HepG2 (cell line): ENCODE data around the gene MCRIP2. TPM values are rescaled to one million over a fixed set of nuclear protein-coding genes. Genes with fewer than 3 reads are reported as not detected.

Experiments
- ADNP ChIP-seq: sonication (generic); formaldehyde crosslinking; IDR thresholded peaks from 2 replicates; pipeline ENCODE4 v1.4.0; 2020; ENCODE audit warnings: missing genetic modification reagents
- AGO2 ChIP-seq: fragments of 200-400 bp; formaldehyde crosslinking; optimal IDR thresholded peaks from 2 replicates; pipeline ENCODE3; 2017; ENCODE audit warnings: mild to moderate bottlenecking, low read depth, low read length, moderate library complexity
- BCLAF1 ChIP-seq: fragments of 450-650 bp; IDR thresholded peaks from 2 replicates; pipeline ENCODE4 v1.6.1; 2017; ENCODE audit warnings: mild to moderate bottlenecking
- CAMTA2 ChIP-seq: sonication (generic); formaldehyde crosslinking; IDR thresholded peaks from 2 replicates; pipeline ENCODE4 v1.4.0; 2020; ENCODE audit warnings: mild to moderate bottlenecking, missing genetic modification reagents, borderline replicate concordance
- GATAD2A ChIP-seq: IDR thresholded peaks from 2 replicates; pipeline ENCODE4 v1.6.1; 2016
- KLF12 ChIP-seq: sonication (generic); formaldehyde crosslinking; IDR thresholded peaks from 2 replicates; pipeline ENCODE4 v1.4.0; 2020; ENCODE audit warnings: missing genetic modification reagents, borderline replicate concordance
- ZNF282 ChIP-seq: fragments of 450-650 bp; IDR thresholded peaks from 2 replicates; pipeline ENCODE4 v1.6.1; 2018; ENCODE audit not compliant: partially characterized antibody
- ZNF563 ChIP-seq: sonication (generic); formaldehyde crosslinking; IDR thresholded peaks from 2 replicates; pipeline ENCODE4 v1.8.0; 2022; ENCODE audit warnings: mild to moderate bottlenecking, moderate library complexity, missing genetic modification reagents
- polyA plus RNA-seq, 8 experiments: library from polyadenylated mRNA; depleted of rRNA in 3 of 8; stranded (reverse) in 7 of 8; unstranded in 1 of 8; fragments of >200 nt; fragmentation: Illumina TruSeq in 4 of 8; extraction: Trizol in 4 of 8; gene quantifications; 2 replicates each; pipeline versions ENCODE4 v1.2.1 to v1.2.3, GENCODE V29; 2011 to 2016; ENCODE audit warnings: low read depth in 4 of 8, missing spikeins in 1 of 8, mixed read lengths in 1 of 8; ENCODE audit not compliant: insufficient read depth in 1 of 8
- total RNA-seq, 5 experiments: library from RNA; depleted of rRNA; stranded (reverse); fragments of >200 nt; fragmentation: Illumina TruSeq; extraction: Trizol; gene quantifications; 2 replicates each; pipeline ENCODE4 v1.2.3, GENCODE V29; 2016; ENCODE audit warnings: low read depth in 1 of 5
- TF ChIP-seq, protein P1 (sequence below): sonication (generic); formaldehyde crosslinking; IDR thresholded peaks from 2 replicates; pipeline ENCODE4 v1.9.0; 2021; ENCODE audit warnings: missing genetic modification reagents, borderline replicate concordance

Gene MCRIP2
- total and polyA plus RNA-seq, 2 of the 13 experiments (the other 11 are each of a cell fraction or from before 2014, with no cell fraction given): 39.6 to 76.7 TPM

GRCh38 chr16:609984-610383 is 31.6 kb upstream of the MCRIP2 start (continued):
- TF ChIP-seq BCLAF1 (no peak), CAMTA2 (CRISPR knock-in tag) (no peak), AGO2 (peak; percentile 33), ADNP (CRISPR knock-in tag) (no peak), GATAD2A (CRISPR knock-in tag) (no peak), ZNF563 (CRISPR knock-in tag) (no peak), ZNF282 (no peak), KLF12 (CRISPR knock-in tag) (no peak)
- TF ChIP-seq, protein P1, sequence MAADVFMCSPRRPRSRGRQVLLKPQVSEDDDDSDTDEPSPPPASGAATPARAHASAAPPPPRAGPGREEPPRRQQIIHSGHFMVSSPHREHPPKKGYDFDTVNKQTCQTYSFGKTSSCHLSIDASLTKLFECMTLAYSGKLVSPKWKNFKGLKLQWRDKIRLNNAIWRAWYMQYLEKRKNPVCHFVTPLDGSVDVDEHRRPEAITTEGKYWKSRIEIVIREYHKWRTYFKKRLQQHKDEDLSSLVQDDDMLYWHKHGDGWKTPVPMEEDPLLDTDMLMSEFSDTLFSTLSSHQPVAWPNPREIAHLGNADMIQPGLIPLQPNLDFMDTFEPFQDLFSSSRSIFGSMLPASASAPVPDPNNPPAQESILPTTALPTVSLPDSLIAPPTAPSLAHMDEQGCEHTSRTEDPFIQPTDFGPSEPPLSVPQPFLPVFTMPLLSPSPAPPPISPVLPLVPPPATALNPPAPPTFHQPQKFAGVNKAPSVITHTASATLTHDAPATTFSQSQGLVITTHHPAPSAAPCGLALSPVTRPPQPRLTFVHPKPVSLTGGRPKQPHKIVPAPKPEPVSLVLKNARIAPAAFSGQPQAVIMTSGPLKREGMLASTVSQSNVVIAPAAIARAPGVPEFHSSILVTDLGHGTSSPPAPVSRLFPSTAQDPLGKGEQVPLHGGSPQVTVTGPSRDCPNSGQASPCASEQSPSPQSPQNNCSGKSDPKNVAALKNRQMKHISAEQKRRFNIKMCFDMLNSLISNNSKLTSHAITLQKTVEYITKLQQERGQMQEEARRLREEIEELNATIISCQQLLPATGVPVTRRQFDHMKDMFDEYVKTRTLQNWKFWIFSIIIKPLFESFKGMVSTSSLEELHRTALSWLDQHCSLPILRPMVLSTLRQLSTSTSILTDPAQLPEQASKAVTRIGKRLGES (CRISPR knock-in tag): no peak
- TF ChIP-seq, all 625 proteins: peak for 2
